K562 (cell line): ENCODE data around the gene SDK1. TPM values are rescaled to one million over a fixed set of nuclear protein-coding genes. Genes with fewer than 3 reads are reported as not detected.

ENCODE experiments used
- ATAC-seq: fragments of 200-7000 bp; cut with Tn5 transposase; 3 replicates; pipeline ENCODE4 v1.9.1; 2020; ENCODE audit warnings: moderate library complexity
- BruUV-seq: library from RNA; stranded (reverse); fragments of 400-500 nt; replicated peaks from 2 replicates; lab custom pipeline; 2021; lab: Mats Ljungman, UMichigan
- CTCF ChIA-PET: fragments of 300-600 bp; formaldehyde crosslinking; extraction: SDS; loops from one replicate; lab custom pipeline; 2021; ENCODE audit warnings: low intra/inter-chr PET ratio; lab: Yijun Ruan, JAX
- POLR2A ChIA-PET: fragments of 300-600, 350-650 bp; sonication (Branson Sonifier 250); formaldehyde crosslinking; extraction: SDS; loops from one replicate; lab custom pipeline; 2021; ENCODE audit warnings: antibody characterized with exemption, inconsistent platforms; lab: Yijun Ruan, JAX
- DNase-seq, 4 experiments: peaks; one replicate each; pipeline versions ENCODE4 v3.0.0 to v3.0.0-alpha.2; 2011 to 2018; ENCODE audit warnings: low spot score in 3 of 4, mixed read lengths in 3 of 4; ENCODE audit errors: extremely low read depth in 1 of 4
- FAIRE-seq: peaks from 2 replicates; lab custom pipeline; 2011; peaks lifted over from hg19 to GRCh38; lab: Jason Lieb, UNC
- H2AFZ ChIP-seq: 2 replicates; pipeline ENCODE4 v1.6.0; 2011; ENCODE audit warnings: low read depth, low read length, control low read depth, inconsistent platforms
- H3K27ac ChIP-seq: fragments of 200-600 bp; 3 replicates; pipeline ENCODE4 v1.8.0; 2011; ENCODE audit warnings: low read depth, mild to moderate bottlenecking, control low read depth, inconsistent platforms, low read length, moderate library complexity, mixed read lengths; ENCODE audit errors: extremely low read depth
- H3K27me3 ChIP-seq, 2 experiments: fragments of 300-600 bp in 1 of 2; 2 replicates in 1 of 2; 3 replicates in 1 of 2; pipeline versions ENCODE4 v1.6.0 to v1.8.0; 2011; ENCODE audit warnings: inconsistent platforms in 2 of 2, low read length in 2 of 2, mild to moderate bottlenecking in 1 of 2, mixed read lengths in 1 of 2, moderate library complexity in 1 of 2; ENCODE audit not compliant: control insufficient read depth in 2 of 2, insufficient read depth in 2 of 2
- H3K36me3 ChIP-seq: fragments of 300-600 bp; 3 replicates; pipeline ENCODE4 v1.8.0; 2011; ENCODE audit warnings: mild to moderate bottlenecking, low read length, inconsistent platforms; ENCODE audit not compliant: control insufficient read depth, insufficient read depth
- H3K4me1 ChIP-seq, 2 experiments: fragments of 200-600 bp in 1 of 2; replicated peaks in 1 of 2; 2 replicates in 1 of 2; 3 replicates in 1 of 2; pipeline versions ENCODE4 v1.5.1 to v1.8.0; 2011; ENCODE audit warnings: inconsistent platforms in 2 of 2, low read length in 2 of 2, mild to moderate bottlenecking in 1 of 2, mixed read lengths in 1 of 2, moderate library complexity in 1 of 2; ENCODE audit not compliant: control insufficient read depth in 2 of 2, insufficient read depth in 2 of 2
- H3K4me2 ChIP-seq: 2 replicates; pipeline ENCODE4 v1.6.1; 2011; ENCODE audit warnings: low read length, control low read depth, inconsistent platforms, mixed read lengths; ENCODE audit not compliant: insufficient read depth
- H3K4me3 ChIP-seq: fragments of 200-600 bp; sonication (generic), shearing (Covaris generic); 2 replicates; pipeline ENCODE4 v1.5.1; 2016; ENCODE audit warnings: control low read depth, inconsistent platforms
- H3K79me2 ChIP-seq: fragments of 200-600 bp; 3 replicates; pipeline ENCODE4 v1.8.0; 2011; ENCODE audit warnings: low read length, inconsistent platforms; ENCODE audit not compliant: control insufficient read depth, insufficient read depth
- H3K9ac ChIP-seq, 2 experiments: 2 replicates each; pipeline versions ENCODE4 v1.6.0 to v1.6.1; 2011; ENCODE audit warnings: low read depth in 2 of 2, low read length in 2 of 2, control low read depth in 1 of 2, inconsistent platforms in 1 of 2, mild to moderate bottlenecking in 1 of 2, mixed read lengths in 1 of 2; ENCODE audit not compliant: insufficient read depth in 1 of 2
- H3K9me1 ChIP-seq: one replicate; pipeline ENCODE4 v1.6.0; 2011; ENCODE audit warnings: inconsistent platforms, mild to moderate bottlenecking, low read length, moderate library complexity; ENCODE audit not compliant: control insufficient read depth, insufficient read depth
- H3K9me3 ChIP-seq: replicated peaks from 2 replicates; pipeline ENCODE4 v1.5.1; 2011; ENCODE audit warnings: low read depth, low read length, inconsistent platforms; ENCODE audit not compliant: control insufficient read depth, insufficient read depth
- H4K20me1 ChIP-seq: replicated peaks from 2 replicates; pipeline ENCODE4 v1.6.1; 2011; ENCODE audit warnings: low read length, inconsistent platforms, mixed read lengths; ENCODE audit not compliant: control insufficient read depth, insufficient read depth
- COPS2 ChIP-seq: fragments of 450-650 bp; conservative IDR thresholded peaks from 2 replicates; pipeline ENCODE4 v1.6.1; 2016; ENCODE audit warnings: mild to moderate bottlenecking, moderate library complexity
- CREM ChIP-seq: IDR thresholded peaks from 2 replicates; pipeline ENCODE4 v1.6.1; 2014; ENCODE audit warnings: antibody characterized with exemption, low read depth
- EP400 ChIP-seq: fragments of 450-650 bp; IDR thresholded peaks from 2 replicates; pipeline ENCODE4 v1.6.1; 2017; ENCODE audit warnings: antibody characterized with exemption, mild to moderate bottlenecking, moderate library complexity
- HMG20A ChIP-seq: fragments of 450-650 bp; formaldehyde crosslinking; conservative IDR thresholded peaks from 2 replicates; pipeline ENCODE4 v1.4.0; 2020; ENCODE audit warnings: mild to moderate bottlenecking, mixed read lengths
- HNRNPK ChIP-seq: fragments of 200-400 bp; formaldehyde crosslinking; IDR thresholded peaks from one replicate; pipeline ENCODE4 v1.6.1; 2018; ENCODE audit warnings: mild to moderate bottlenecking, low read depth, low read length; ENCODE audit not compliant: poor library complexity, severe bottlenecking
- JUNB ChIP-seq: fragments of 450-650 bp; formaldehyde crosslinking; conservative IDR thresholded peaks from 2 replicates; pipeline ENCODE4 v1.4.0; 2020; ENCODE audit warnings: mild to moderate bottlenecking
- MAFK ChIP-seq: IDR thresholded peaks from 2 replicates; pipeline ENCODE4 v1.6.1; 2011; ENCODE audit warnings: low read length, improper control_type of control experiment
- RBFOX2 ChIP-seq: fragments of 200-400 bp; formaldehyde crosslinking; IDR thresholded peaks from 2 replicates; pipeline ENCODE4 v1.6.1; 2017; ENCODE audit warnings: low read depth, mild to moderate bottlenecking, low read length, moderate library complexity
- RHOXF2B ChIP-seq: fragments of 250-450 bp; sonication (Bioruptor Pico); conservative IDR thresholded peaks from 2 replicates; pipeline ENCODE4 v1.5.1; 2021
- SP1 ChIP-seq: sonication (generic); formaldehyde crosslinking; IDR thresholded peaks from 2 replicates; pipeline ENCODE4 v1.8.1; 2022; ENCODE audit warnings: mild to moderate bottlenecking, missing genetic modification reagents
- TEAD4 ChIP-seq, 2 experiments: sonication (generic) in 1 of 2; formaldehyde crosslinking in 1 of 2; IDR thresholded peaks; 2 replicates each; pipeline versions ENCODE4 v1.6.1 to v1.8.0; 2012 to 2022; ENCODE audit warnings: borderline replicate concordance in 1 of 2, inconsistent platforms in 1 of 2, low read length in 1 of 2, mild to moderate bottlenecking in 1 of 2, missing genetic modification reagents in 1 of 2
- ZNF41 ChIP-seq: fragments of 250-450 bp; sonication (Bioruptor Pico); conservative IDR thresholded peaks from 2 replicates; pipeline ENCODE4 v1.4.0; 2020; ENCODE audit warnings: mild to moderate bottlenecking
- ZNF586 ChIP-seq: fragments of 450-650 bp; formaldehyde crosslinking; conservative IDR thresholded peaks from 2 replicates; pipeline ENCODE4 v1.4.0; 2020; ENCODE audit warnings: mild to moderate bottlenecking, moderate library complexity
- ZNF717 ChIP-seq: fragments of 250-450 bp; sonication (Bioruptor Pico); IDR thresholded peaks from 2 replicates; pipeline ENCODE4 v1.5.0; 2021
- WGBS: fragments of 100-300 bp; shearing (Covaris generic); methylation state at CpG from one replicate; pipeline ENCODE4 v1.1.6; 2016; ENCODE audit warnings: low coverage, mixed read lengths; ENCODE audit not compliant: insufficient coverage; ENCODE audit errors: missing lambda C conversion rate; 5-methylcytosine and 5-hydroxymethylcytosine counted together
- in situ Hi-C: fragments of 300-500 bp; cut with MboI; formaldehyde crosslinking; loops from 4 replicates; pipeline ENCODE4 v1.15.0; 2018; ENCODE audit warnings: inconsistent platforms, mixed read lengths
- intact Hi-C: fragments of 100-400 bp; cut with micrococcal nuclease; formaldehyde crosslinking; loops from 2 replicates; pipeline ENCODE4 v1.14.2; 2022
- polyA plus RNA-seq, 8 experiments: library from polyadenylated mRNA; depleted of rRNA in 4 of 8; stranded (reverse) in 5 of 8; unstranded in 3 of 8; fragments of >200 nt; fragmentation: Nextera tagmentation in 2 of 8; fragmentation: Illumina TruSeq in 1 of 8; extraction: Ambion mirVana in 2 of 8; extraction: Trizol in 1 of 8; gene quantifications; 2 replicates each; pipeline versions ENCODE4 v1.2.1 to v1.2.3, GENCODE V29; 2011 to 2014; ENCODE audit warnings: inconsistent platforms in 1 of 8, missing spikeins in 1 of 8
- total RNA-seq, 7 experiments: library from RNA; depleted of rRNA in 6 of 7; stranded (reverse); fragments of >200 nt in 6 of 7; fragmentation: Illumina TruSeq in 2 of 7; extraction: Trizol in 2 of 7; gene quantifications; 2 replicates each; pipeline versions ENCODE4 v1.2.1 to v1.2.3, GENCODE V29; 2011 to 2021; ENCODE audit warnings: low replicate concordance in 1 of 7
- TF ChIP-seq, protein P1 (sequence below): fragments of 450-650 bp; formaldehyde crosslinking; IDR thresholded peaks from 2 replicates; pipeline ENCODE4 v1.4.0; 2020; ENCODE audit warnings: mild to moderate bottlenecking, moderate library complexity
- TF ChIP-seq, protein P2 (sequence below): fragments of 450-650 bp; IDR thresholded peaks from 2 replicates; pipeline ENCODE4 v1.6.1; 2016; ENCODE audit warnings: low read depth

The SDK1 gene
- total and polyA plus RNA-seq, 9 of the 15 experiments (the other 6 are each of a cell fraction or from before 2014, with no cell fraction given): 0.16 TPM; not detected in 8

DNA sequence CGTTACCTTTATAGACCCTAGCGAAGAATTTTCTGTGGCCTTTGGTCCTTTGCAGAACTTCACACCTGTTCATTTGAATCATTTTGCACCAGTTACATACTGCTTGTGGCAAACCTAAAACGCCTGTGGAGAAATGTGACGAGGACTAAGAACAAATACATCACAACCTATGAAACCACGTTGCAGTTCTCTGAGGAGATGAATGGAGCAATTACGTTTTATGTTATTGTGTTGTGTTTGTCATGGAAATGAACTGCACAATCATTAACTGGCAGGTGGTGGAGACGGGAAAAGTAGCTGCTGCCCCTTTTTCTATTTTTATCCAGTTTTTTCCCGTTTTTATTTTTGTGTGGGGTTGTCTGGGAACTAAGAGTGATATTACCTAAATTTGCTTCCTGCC lies 505.5 kb downstream of the SDK1 start:
- in situ Hi-C loops (no loop called here), intact Hi-C loops (no loop called here)
- H3K4me2 ChIP-seq: no peak overlapping the region
- POLR2A ChIA-PET: interaction anchor here (0.7 kb wide), 1 partner anchor 598 kb away, joined by 3 read pairs; no protein-coding TSS in a partner anchor
- BruUV-seq: no TSS peak
- peaks cover 0 to 17% of the 10 kb centered on the region in 2 experiments; a peak in 3 of 5 replicates for H3K27me3 ChIP-seq
- CTCF ChIA-PET: no interaction called here
- no peak overlapping the region for H3K9ac ChIP-seq
- no peaks in the 10 kb centered on the region for H4K20me1 ChIP-seq
- 0% methylated on average over 8 of the region's 8 CpGs for WGBS
- FAIRE-seq: no peak
- ATAC-seq: no peak
- no peaks in the 10 kb centered on the region for H3K9me3 ChIP-seq
- no peaks in the 10 kb centered on the region for H3K79me2 ChIP-seq
- no peaks in the 10 kb centered on the region for H3K36me3 ChIP-seq
- no peaks in the 10 kb centered on the region for H3K9me1 ChIP-seq
- H3K4me1 ChIP-seq: no peaks in the 10 kb centered on the region
- H3K27ac ChIP-seq: no peak overlapping the region
- DNase-seq: no peak
- H3K4me3 ChIP-seq: no peak overlapping the region
- no peak overlapping the region for H2AFZ ChIP-seq
- TF ChIP-seq TEAD4 (IDR thresholded peaks at IDR 0.05; ENCODE audit: low read length) (no peak), TEAD4 (CRISPR knock-in tag; IDR thresholded peaks at IDR 0.05; ENCODE audit: borderline replicate concordance) (no peak), EP400 (no peak), RBFOX2 (no peak), ZNF41 (CRISPR knock-in tag) (no peak), JUNB (CRISPR knock-in tag) (no peak), CREM (no peak), MAFK (no peak), RHOXF2B (CRISPR knock-in tag) (no peak), COPS2 (no peak), HMG20A (no peak), ZNF717 (CRISPR knock-in tag) (no peak), ZNF586 (CRISPR knock-in tag) (no peak), HNRNPK (no peak), SP1 (CRISPR knock-in tag) (no peak)
- TF ChIP-seq, protein P1, sequence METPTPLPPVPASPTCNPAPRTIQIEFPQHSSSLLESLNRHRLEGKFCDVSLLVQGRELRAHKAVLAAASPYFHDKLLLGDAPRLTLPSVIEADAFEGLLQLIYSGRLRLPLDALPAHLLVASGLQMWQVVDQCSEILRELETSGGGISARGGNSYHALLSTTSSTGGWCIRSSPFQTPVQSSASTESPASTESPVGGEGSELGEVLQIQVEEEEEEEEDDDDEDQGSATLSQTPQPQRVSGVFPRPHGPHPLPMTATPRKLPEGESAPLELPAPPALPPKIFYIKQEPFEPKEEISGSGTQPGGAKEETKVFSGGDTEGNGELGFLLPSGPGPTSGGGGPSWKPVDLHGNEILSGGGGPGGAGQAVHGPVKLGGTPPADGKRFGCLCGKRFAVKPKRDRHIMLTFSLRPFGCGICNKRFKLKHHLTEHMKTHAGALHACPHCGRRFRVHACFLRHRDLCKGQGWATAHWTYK (CRISPR knock-in tag): no peak
- TF ChIP-seq, protein P2, sequence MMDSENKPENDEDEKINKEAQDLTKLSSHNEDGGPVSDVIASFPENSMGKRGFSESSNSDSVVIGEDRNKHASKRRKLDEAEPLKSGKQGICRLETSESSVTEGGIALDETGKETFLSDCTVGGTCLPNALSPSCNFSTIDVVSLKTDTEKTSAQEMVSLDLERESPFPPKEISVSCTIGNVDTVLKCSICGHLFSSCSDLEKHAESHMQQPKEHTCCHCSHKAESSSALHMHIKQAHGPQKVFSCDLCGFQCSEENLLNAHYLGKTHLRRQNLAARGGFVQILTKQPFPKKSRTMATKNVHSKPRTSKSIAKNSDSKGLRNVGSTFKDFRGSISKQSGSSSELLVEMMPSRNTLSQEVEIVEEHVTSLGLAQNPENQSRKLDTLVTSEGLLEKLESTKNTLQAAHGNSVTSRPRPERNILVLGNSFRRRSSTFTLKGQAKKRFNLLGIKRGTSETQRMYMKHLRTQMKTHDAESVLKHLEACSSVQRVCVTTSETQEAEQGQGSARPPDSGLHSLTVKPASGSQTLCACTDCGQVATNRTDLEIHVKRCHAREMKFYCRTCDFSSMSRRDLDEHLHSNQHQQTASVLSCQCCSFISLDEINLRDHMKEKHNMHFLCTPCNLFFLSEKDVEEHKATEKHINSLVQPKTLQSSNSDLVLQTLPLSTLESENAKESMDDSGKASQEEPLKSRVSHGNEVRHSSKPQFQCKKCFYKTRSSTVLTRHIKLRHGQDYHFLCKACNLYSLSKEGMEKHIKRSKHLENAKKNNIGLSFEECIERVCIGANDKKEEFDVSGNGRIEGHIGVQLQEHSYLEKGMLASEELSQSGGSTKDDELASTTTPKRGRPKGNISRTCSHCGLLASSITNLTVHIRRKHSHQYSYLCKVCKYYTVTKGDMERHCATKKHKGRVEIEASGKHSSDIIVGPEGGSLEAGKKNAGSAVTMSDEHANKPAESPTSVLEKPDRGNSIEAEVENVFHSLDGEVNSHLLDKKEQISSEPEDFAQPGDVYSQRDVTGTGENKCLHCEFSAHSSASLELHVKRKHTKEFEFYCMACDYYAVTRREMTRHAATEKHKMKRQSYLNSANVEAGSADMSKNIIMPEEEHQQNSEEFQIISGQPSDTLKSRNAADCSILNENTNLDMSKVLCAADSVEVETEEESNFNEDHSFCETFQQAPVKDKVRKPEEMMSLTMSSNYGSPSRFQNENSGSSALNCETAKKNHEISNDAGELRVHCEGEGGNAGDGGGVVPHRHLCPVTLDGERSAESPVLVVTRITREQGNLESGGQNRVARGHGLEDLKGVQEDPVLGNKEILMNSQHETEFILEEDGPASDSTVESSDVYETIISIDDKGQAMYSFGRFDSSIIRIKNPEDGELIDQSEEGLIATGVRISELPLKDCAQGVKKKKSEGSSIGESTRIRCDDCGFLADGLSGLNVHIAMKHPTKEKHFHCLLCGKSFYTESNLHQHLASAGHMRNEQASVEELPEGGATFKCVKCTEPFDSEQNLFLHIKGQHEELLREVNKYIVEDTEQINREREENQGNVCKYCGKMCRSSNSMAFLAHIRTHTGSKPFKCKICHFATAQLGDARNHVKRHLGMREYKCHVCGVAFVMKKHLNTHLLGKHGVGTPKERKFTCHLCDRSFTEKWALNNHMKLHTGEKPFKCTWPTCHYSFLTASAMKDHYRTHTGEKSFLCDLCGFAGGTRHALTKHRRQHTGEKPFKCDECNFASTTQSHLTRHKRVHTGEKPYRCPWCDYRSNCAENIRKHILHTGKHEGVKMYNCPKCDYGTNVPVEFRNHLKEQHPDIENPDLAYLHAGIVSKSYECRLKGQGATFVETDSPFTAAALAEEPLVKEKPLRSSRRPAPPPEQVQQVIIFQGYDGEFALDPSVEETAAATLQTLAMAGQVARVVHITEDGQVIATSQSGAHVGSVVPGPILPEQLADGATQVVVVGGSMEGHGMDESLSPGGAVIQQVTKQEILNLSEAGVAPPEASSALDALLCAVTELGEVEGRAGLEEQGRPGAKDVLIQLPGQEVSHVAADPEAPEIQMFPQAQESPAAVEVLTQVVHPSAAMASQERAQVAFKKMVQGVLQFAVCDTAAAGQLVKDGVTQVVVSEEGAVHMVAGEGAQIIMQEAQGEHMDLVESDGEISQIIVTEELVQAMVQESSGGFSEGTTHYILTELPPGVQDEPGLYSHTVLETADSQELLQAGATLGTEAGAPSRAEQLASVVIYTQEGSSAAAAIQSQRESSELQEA: no peak
